Stimulated activated naive CD8-positive, alpha-beta T cell treated with anti-CD3 and anti-CD28 coated beads, Interleukin-15, Interleukin-2, amounts not matched to agents 100 U/mL and 50 U/mL, for 24 hours (primary cell): ENCODE results near the gene PELI2.

Experiments used
- ATAC-seq: fragments of 150-1000 bp; cut with Tn5 transposase; one replicate; pipeline ENCODE4 v1.10.0; 2021
- DNase-seq: peaks from one replicate; pipeline ENCODE4 v3.0.0; 2021

Gene PELI2

DNA sequence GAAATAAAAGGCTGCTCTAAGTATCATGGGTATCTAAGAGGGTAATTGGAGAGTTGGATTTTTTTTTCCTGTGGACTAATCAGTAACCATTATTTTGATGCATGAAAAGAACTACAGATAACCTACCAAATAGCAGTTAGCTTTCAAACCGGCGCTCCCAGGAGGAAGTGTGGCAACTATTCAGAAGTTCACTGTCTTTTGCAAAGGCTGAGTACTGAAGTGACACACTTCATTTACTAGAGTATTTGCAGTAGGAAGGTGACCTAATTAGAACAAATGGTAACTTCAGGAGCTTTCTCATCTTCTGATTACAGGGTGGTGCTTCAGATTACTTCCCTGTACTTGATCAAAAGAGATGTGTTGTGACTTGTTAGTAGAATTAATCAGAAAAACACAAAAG lies 87.7 kb downstream of the PELI2 start:
- DNase-seq (no peak), ATAC-seq (no peak)

- no peak for ATAC-seq
Observed at GRCh38 chr14:56206596-56206995, 88.4 kb downstream of the PELI2 start.

DNA sequence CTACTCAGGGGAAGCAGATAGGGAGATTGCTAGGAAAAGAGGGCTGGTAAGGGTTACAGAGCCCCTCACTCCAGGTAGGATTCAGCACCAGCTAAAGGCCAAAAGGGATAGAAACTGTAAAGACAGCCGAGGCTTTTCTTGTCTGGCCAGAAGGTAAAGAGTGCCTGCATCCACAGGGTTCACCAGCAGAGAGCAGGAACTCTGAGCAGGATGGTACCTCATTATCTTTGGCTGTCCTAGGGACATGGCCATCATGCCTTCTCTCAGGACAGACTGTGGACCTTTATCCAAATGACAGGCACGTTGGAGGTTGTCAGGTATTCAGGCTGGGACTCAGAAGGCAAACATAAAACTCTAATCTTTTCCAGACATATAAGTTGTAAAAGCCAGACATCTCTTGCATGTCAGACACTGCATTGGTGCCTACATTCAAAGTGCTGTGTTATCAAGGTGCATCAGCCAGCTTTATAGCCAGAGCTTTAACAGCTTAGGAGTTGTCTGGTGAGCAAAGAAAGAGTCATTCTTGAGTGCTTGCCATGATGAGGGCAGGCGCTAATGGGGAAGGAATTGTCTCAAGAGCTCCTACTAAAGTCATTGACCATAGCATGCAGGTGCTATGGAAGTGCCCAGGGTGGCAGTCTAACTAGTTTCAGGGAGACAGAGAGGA lies 89.5 kb downstream of the PELI2 start:
- no peak for ATAC-seq
- DNase-seq: no peak

More at GRCh38 chr14:56206596-56206995, 88.4 kb downstream of the PELI2 start:
- no peak for DNase-seq

GRCh38 chr14:56208520-56208919 lies 90.3 kb downstream of the PELI2 start:
- no peak for ATAC-seq
- no peak for DNase-seq

DNA sequence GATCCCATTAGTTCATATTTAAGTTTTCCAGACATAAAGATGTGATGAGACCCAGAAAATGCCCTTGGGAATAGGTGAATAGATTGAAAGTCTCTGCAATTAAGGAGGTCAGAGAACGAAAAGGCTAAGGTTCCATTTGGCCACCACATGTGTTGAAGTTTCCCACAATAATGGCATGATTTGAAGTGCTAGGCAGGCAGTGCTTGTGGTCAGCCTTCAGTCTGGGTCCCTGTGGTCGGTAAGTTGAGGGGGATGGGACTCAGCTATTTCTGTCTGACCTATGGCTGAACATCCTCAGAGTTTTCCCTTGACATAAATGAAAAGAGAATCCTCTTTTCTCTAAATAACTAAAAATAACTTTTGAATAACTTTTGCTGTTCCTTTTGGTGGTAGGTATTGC lies 92.4 kb downstream of the PELI2 start:
- ATAC-seq (no peak), DNase-seq (no peak)

DNA sequence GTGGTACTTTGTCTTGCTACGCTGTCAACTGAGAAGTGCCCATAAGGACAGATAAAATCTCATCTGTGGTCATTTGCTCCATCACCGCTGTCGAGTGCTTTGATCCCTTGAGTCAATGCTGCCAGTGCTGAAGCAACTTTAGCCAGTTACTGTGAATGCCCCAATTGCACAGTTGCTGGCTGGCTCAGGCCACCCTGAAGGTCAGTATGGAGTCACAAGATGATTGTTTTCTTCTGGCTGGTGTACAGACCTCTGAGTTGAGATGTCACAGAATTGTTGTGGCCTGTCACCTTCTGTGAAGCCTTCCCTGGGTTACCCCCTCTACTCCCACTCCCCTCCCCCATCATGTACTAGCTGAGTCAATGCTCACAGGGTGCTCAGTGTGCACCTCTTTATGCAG lies 92.9 kb downstream of the PELI2 start:
- DNase-seq (no peak), ATAC-seq (no peak)

DNA sequence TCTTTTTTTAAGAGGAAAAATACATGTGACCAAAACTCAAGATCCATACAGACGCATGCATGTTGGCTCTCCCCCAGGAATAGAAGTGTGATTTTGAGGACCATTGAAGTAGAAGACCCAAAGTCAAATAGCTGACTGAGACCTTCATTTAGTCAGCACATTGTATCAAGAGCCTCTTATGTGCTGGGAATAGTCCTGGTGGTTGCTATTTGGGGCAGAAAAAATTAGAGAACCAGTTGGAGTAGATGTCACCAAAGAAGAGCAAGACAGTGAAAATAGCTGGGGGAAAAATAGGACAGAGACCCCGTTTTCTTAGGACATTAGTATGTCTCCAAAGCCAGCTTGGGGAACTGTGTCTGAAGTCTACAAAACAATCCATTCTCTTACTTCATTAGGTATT lies 93.6 kb downstream of the PELI2 start:
- ATAC-seq (no peak), DNase-seq (no peak)

- ATAC-seq: no peak
- no peak for DNase-seq
Observed at GRCh38 chr14:56212521-56212920, 94.3 kb downstream of the PELI2 start.

DNA sequence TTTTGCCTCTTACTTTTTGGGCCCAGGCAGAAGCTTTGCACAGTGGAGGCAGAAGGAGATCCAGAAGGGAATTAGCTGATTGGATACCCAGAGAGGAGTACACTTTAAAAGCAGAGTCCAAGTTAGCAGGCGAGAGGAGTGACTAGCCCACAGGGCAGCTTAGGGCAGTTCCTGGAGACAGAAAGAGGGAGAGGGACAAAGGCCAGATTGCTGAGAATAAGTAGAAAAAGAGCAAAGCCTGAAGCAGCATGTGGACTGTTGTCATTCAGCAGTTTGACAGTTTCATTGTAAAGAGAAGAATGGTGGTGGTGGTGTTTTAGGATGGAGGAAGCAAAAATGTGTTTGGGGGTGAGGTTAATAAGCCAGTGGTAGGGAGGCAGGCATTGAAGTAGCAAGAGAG lies 95.1 kb downstream of the PELI2 start:
- ATAC-seq: no peak

GRCh38 chr14:56215180-56215579 lies 97.0 kb downstream of the PELI2 start:
- DNase-seq (no peak), ATAC-seq (no peak)

More for the DNA sequence above, 95.1 kb downstream of the PELI2 start:
- DNase-seq: no peak

- DNase-seq (no peak), ATAC-seq (no peak)
Observed at GRCh38 chr14:56216626-56217379, 98.6 kb downstream of the PELI2 start.

DNA sequence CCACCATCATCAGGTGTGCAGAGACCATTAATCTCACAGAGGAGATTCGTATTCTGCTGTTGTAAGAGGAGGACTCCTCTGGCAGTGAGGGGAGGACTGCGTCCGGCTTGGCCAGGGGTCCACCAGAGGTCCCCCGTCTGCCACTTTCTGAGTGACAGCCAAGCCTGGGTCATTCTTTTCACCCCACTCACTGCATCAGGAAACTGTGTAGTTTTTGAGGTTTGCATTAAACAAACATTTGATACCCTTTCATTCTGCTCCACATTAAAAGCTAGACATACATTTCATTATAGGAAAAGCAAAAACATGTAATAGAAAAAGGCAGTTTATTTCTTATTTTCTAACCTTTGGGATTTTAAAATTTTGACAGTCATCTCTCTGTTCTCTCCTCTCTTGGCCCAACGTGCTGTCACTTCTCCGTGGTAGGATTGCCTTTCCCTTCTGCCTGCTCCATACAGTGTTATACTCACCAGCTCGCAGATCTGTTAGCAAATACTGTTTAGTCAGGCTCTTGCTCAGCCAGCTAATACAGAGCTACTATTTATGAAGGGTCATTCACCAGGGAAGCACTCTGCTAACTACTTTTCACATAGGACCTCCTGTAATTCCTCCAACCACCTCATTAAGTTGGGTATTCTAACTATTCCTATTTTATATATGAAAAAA lies 99.3 kb downstream of the PELI2 start:
- ATAC-seq: no peak

DNA sequence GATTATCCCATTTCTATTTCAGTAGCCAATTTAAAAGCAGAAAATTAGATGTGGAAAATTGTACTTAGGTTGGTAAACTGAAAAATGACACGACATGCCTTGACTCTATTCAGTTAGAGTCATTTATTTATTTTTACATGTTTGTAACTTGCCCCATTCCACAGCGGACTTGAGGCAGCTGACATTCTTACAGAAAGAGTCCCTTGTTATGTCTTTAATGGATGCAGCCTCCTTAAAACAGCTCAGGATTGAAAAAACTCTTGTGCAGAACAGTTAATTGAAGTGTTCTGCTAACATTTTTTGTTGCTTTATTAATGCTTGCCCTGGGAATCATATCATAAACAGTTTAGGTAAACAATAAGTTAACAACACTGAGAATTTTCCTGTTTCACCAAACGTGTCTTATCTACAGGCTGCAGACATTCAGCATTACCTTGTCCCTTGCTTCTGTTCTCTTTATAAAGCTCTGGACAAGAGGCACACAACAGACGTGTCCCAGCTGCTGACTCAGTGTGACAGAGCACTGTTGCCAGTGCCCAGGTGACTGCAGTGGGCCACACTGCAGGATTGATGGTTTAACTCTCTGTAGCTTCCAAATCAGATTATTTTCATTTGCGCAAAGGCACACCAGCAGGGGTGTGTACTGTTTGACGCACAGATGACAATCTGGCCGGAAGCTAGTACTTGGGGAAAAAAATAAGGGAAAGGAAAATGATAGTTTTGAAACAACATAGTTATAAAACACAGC lies 101.6 kb downstream of the PELI2 start:
- DNase-seq (no peak), ATAC-seq (no peak)

More for the DNA sequence above, 99.3 kb downstream of the PELI2 start:
- no peak for DNase-seq

- ATAC-seq (no peak), DNase-seq (no peak)
Observed at GRCh38 chr14:56221382-56222128, 103.3 kb downstream of the PELI2 start.

DNA sequence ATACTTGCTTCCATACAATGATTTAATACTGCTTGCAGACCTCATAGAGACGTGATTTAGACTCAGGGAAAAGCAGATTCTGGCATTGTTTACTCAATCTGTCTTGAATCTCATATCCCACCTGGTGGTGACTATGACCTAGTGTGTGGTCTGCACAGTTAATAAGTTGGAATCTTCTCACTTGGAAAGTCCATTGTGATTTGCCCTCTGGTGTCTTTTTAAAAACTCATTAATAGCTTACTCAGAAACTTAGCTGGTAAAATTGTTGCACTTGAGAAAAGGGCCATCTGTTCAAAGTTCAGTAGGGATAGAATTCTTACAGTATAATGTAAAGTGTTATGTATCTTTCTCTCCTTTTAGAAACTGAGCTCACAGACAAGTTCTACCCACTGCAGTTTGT lies 106.0 kb downstream of the PELI2 start:
- DNase-seq (no peak), ATAC-seq (no peak)

GRCh38 chr14:56224691-56225681 lies 106.8 kb downstream of the PELI2 start:
- DNase-seq (no peak), ATAC-seq (no peak)

DNA sequence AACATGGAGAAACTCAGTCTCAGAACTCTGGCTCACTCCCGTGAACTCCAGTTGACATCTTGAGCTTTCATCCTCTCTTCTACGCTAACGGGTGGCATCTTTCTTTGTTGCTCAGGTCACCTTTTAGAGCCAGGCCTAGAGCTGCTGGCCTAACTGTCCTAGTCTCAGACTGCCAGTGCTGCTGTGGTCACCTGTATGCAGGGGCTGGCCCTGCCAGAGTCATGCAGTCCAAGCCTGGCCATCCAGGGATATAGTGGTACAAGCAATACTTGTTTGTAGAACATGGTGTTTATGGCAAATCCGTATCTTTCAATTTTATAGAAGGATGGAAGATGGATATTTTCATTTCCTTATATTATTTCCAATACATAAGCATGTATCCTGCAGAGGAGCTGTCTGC lies 117.2 kb downstream of the PELI2 start:
- ATAC-seq: no peak
- DNase-seq: no peak

- no peak for DNase-seq
Observed at GRCh38 chr14:56237398-56237797, 119.2 kb downstream of the PELI2 start.

GRCh38 chr14:56241461-56241860 lies 123.2 kb downstream of the PELI2 start:
- ATAC-seq: no peak
- DNase-seq: no peak

More at GRCh38 chr14:56237398-56237797, 119.2 kb downstream of the PELI2 start:
- no peak for ATAC-seq

GRCh38 chr14:56243110-56243509 lies 124.9 kb downstream of the PELI2 start:
- ATAC-seq (no peak), DNase-seq (no peak)
